HL-60 (cell line): ENCODE results near the gene PDE8B.

ENCODE experiments used
- TF ChIP-seq, protein P1 (sequence below): IDR thresholded peaks from 2 replicates; pipeline ENCODE4 v1.6.1; 2012; ENCODE audit warnings: low read depth; ENCODE audit not compliant: insufficient replicate concordance
- TF ChIP-seq, protein P2 (sequence below): IDR thresholded peaks from one replicate; pipeline ENCODE4 v1.5.1; 2011; ENCODE audit warnings: low read length, control low read depth, inconsistent platforms; ENCODE audit not compliant: insufficient read depth

DNA sequence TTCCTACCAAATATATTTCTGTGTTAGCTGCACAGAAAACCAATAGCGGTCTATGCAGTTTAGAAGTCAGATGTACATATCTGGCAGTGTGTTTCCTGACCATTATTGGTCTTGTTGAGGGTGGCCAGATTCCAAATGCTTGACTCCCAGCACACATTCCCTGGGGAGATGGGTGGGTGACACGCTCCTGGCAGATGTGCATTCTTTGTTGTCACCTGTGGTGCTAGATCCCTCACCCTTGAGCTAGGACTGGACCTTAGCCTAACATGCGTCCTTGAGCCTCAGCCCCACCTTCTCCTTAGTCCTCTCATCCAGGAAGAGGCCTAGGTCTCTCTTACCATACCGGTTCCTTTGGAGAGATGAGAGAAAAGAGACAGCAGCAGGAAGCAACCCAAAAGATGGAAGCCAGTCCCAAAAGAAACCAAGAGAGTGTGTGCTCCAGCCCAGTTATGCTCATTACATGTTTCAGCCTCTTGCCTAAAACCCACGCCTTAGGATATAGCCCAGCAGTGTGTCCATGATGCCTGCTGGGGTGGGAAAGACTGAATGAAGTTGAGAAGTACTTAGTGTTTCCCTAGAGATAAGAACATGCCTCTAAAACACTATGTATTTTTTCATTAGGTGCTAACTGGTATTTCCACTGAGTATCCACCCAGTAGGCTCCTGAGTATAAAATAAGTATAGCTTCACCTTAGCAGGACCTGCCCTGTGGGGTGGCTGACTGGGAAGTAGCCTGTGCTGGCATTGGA is 116.7 kb downstream of the PDE8B start:
- TF ChIP-seq, protein P1, sequence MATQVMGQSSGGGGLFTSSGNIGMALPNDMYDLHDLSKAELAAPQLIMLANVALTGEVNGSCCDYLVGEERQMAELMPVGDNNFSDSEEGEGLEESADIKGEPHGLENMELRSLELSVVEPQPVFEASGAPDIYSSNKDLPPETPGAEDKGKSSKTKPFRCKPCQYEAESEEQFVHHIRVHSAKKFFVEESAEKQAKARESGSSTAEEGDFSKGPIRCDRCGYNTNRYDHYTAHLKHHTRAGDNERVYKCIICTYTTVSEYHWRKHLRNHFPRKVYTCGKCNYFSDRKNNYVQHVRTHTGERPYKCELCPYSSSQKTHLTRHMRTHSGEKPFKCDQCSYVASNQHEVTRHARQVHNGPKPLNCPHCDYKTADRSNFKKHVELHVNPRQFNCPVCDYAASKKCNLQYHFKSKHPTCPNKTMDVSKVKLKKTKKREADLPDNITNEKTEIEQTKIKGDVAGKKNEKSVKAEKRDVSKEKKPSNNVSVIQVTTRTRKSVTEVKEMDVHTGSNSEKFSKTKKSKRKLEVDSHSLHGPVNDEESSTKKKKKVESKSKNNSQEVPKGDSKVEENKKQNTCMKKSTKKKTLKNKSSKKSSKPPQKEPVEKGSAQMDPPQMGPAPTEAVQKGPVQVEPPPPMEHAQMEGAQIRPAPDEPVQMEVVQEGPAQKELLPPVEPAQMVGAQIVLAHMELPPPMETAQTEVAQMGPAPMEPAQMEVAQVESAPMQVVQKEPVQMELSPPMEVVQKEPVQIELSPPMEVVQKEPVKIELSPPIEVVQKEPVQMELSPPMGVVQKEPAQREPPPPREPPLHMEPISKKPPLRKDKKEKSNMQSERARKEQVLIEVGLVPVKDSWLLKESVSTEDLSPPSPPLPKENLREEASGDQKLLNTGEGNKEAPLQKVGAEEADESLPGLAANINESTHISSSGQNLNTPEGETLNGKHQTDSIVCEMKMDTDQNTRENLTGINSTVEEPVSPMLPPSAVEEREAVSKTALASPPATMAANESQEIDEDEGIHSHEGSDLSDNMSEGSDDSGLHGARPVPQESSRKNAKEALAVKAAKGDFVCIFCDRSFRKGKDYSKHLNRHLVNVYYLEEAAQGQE: no peak
- TF ChIP-seq, protein P2, sequence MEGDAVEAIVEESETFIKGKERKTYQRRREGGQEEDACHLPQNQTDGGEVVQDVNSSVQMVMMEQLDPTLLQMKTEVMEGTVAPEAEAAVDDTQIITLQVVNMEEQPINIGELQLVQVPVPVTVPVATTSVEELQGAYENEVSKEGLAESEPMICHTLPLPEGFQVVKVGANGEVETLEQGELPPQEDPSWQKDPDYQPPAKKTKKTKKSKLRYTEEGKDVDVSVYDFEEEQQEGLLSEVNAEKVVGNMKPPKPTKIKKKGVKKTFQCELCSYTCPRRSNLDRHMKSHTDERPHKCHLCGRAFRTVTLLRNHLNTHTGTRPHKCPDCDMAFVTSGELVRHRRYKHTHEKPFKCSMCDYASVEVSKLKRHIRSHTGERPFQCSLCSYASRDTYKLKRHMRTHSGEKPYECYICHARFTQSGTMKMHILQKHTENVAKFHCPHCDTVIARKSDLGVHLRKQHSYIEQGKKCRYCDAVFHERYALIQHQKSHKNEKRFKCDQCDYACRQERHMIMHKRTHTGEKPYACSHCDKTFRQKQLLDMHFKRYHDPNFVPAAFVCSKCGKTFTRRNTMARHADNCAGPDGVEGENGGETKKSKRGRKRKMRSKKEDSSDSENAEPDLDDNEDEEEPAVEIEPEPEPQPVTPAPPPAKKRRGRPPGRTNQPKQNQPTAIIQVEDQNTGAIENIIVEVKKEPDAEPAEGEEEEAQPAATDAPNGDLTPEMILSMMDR: no peak
